ENCODE data around the gene ATP11A.

DNA sequence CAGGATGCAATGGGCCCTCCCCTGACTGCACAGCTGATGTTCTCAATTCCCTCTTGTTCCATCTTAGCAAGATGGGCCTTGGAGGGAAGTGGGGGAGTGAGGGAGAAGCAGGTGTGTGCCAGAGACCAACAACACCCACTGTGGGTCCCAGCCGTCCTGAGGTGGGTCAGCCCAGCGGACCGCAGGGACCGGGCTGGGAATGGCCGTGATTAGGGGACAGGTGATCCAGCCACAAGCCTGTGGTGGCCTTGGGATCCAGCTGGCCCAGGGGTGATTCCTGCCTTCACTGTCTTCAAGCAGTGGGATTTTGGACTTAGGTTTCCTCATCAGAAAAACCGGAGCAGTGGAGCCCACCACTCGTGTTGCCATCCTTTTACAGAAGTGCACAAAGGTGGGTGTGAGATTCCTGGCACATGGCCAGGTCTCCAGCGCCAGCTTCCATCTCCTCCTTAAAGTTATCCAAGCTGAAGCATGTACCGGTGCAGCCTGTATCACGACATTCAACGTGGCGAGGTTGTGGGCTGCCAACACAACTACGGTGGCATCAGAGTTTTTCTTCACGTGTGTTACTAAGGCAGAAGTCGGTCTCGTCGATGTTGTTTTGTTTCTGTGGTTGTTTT is 9.0 kb upstream of the ATP11A start:
- TF ChIP-seq, protein P1, sequence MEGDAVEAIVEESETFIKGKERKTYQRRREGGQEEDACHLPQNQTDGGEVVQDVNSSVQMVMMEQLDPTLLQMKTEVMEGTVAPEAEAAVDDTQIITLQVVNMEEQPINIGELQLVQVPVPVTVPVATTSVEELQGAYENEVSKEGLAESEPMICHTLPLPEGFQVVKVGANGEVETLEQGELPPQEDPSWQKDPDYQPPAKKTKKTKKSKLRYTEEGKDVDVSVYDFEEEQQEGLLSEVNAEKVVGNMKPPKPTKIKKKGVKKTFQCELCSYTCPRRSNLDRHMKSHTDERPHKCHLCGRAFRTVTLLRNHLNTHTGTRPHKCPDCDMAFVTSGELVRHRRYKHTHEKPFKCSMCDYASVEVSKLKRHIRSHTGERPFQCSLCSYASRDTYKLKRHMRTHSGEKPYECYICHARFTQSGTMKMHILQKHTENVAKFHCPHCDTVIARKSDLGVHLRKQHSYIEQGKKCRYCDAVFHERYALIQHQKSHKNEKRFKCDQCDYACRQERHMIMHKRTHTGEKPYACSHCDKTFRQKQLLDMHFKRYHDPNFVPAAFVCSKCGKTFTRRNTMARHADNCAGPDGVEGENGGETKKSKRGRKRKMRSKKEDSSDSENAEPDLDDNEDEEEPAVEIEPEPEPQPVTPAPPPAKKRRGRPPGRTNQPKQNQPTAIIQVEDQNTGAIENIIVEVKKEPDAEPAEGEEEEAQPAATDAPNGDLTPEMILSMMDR (IDR thresholded peaks at IDR 0.05; ENCODE audit: low read depth, low read length): no peak
- TF ChIP-seq EZH2phosphoT487 (IDR thresholded peaks at IDR 0.05; ENCODE audit: low read depth): no peak
